WTC11 (cell line): ENCODE measurements around the gene INTS11. TPM values are rescaled to one million over a fixed set of nuclear protein-coding genes. Genes with fewer than 3 reads are reported as not detected.

Source experiments
- ATAC-seq: fragments of 200-7000 bp; cut with Tn5 transposase; 2 replicates; pipeline ENCODE4 v1.10.0; 2021; ENCODE audit warnings: mild to moderate bottlenecking, moderate library complexity
- CTCF ChIA-PET: fragments of 300-600 bp; sonication (Branson Sonifier 250); formaldehyde crosslinking; loops from one replicate; lab custom pipeline; 2021; ENCODE audit warnings: antibody characterized with exemption; lab: Charles Lee
- POLR2A ChIA-PET: fragments of 350-600 bp; sonication (Branson Sonifier 250); formaldehyde crosslinking; loops from one replicate; lab custom pipeline; 2021; ENCODE audit warnings: antibody characterized with exemption; lab: Charles Lee
- DNase-seq: peaks from one replicate; pipeline ENCODE4 v3.0.0; 2021; ENCODE audit warnings: low spot score
- H3K27ac Mint-ChIP-seq: 2 replicates; pipeline ENCODE4 v1.8.0; 2021; ENCODE audit warnings: mixed read lengths
- H3K27me3 Mint-ChIP-seq: 2 replicates; pipeline ENCODE4 v1.8.0; 2021; ENCODE audit warnings: low read depth, mild to moderate bottlenecking, moderate library complexity, mixed read lengths
- H3K36me3 Mint-ChIP-seq: 2 replicates; pipeline ENCODE4 v1.8.0; 2021; ENCODE audit warnings: mixed read lengths
- H3K4me1 Mint-ChIP-seq: 2 replicates; pipeline ENCODE4 v1.8.0; 2022; ENCODE audit warnings: mixed read lengths
- H3K4me3 Mint-ChIP-seq: 2 replicates; pipeline ENCODE4 v1.8.0; 2021; ENCODE audit warnings: mild to moderate bottlenecking, moderate library complexity, mixed read lengths
- H3K9me3 Mint-ChIP-seq: 2 replicates; pipeline ENCODE4 v1.8.0; 2021; ENCODE audit warnings: mixed read lengths
- CREB1 ChIP-seq: sonication (generic); formaldehyde crosslinking; IDR thresholded peaks from 2 replicates; pipeline ENCODE4 v1.8.0; 2023; ENCODE audit warnings: mild to moderate bottlenecking, missing genetic modification reagents
- ELF4 ChIP-seq: sonication (generic); formaldehyde crosslinking; IDR thresholded peaks from 2 replicates; pipeline ENCODE4 v1.8.1; 2022; ENCODE audit warnings: low read depth, mild to moderate bottlenecking, moderate library complexity, missing genetic modification reagents
- FOXP1 ChIP-seq: sonication (generic); formaldehyde crosslinking; IDR thresholded peaks from 2 replicates; pipeline ENCODE4 v1.8.0; 2022; ENCODE audit warnings: missing genetic modification reagents, mild to moderate bottlenecking, moderate library complexity, borderline replicate concordance
- GABPB1 ChIP-seq: sonication (generic); formaldehyde crosslinking; IDR thresholded peaks from 2 replicates; pipeline ENCODE4 v1.8.1; 2023; ENCODE audit warnings: mild to moderate bottlenecking, missing genetic modification reagents
- JUN ChIP-seq: sonication (generic); formaldehyde crosslinking; IDR thresholded peaks from 2 replicates; pipeline ENCODE4 v1.8.0; 2023; ENCODE audit warnings: mild to moderate bottlenecking, missing genetic modification reagents
- MYBL2 ChIP-seq: sonication (generic); formaldehyde crosslinking; IDR thresholded peaks from 2 replicates; pipeline ENCODE4 v1.8.1; 2023; ENCODE audit warnings: mild to moderate bottlenecking, moderate library complexity, missing genetic modification reagents
- NFE2L1 ChIP-seq: sonication (generic); formaldehyde crosslinking; IDR thresholded peaks from 2 replicates; pipeline ENCODE4 v1.8.1; 2023; ENCODE audit warnings: missing genetic modification reagents
- OVOL2 ChIP-seq: fragments of 250-450 bp; sonication (Bioruptor Pico); IDR thresholded peaks from 2 replicates; pipeline ENCODE4 v1.9.0; 2021; ENCODE audit warnings: mild to moderate bottlenecking, borderline replicate concordance
- PREB ChIP-seq: sonication (generic); formaldehyde crosslinking; IDR thresholded peaks from 2 replicates; pipeline ENCODE4 v1.8.1; 2022; ENCODE audit warnings: mild to moderate bottlenecking, missing genetic modification reagents, moderate library complexity, borderline replicate concordance
- PRRX2 ChIP-seq: fragments of 250-450 bp; sonication (Bioruptor Pico); IDR thresholded peaks from 2 replicates; pipeline ENCODE4 v1.8.0; 2021; ENCODE audit warnings: mild to moderate bottlenecking
- RORB ChIP-seq: fragments of 250-450 bp; sonication (Bioruptor Pico); IDR thresholded peaks from 2 replicates; pipeline ENCODE4 v1.9.0; 2021; ENCODE audit warnings: mild to moderate bottlenecking
- TCF7 ChIP-seq: sonication (generic); formaldehyde crosslinking; IDR thresholded peaks from 2 replicates; pipeline ENCODE4 v1.8.0; 2022; ENCODE audit warnings: mild to moderate bottlenecking, low read depth, missing genetic modification reagents, moderate library complexity
- ZBTB21 ChIP-seq: sonication (generic); formaldehyde crosslinking; IDR thresholded peaks from 2 replicates; pipeline ENCODE4 v1.8.1; 2023; ENCODE audit warnings: mild to moderate bottlenecking, missing genetic modification reagents, borderline replicate concordance
- ZNF121 ChIP-seq: sonication (generic); formaldehyde crosslinking; IDR thresholded peaks from 2 replicates; pipeline ENCODE4 v1.8.0; 2023; ENCODE audit warnings: missing genetic modification reagents
- ZNF263 ChIP-seq: sonication (generic); formaldehyde crosslinking; IDR thresholded peaks from 2 replicates; pipeline ENCODE4 v1.8.1; 2022; ENCODE audit warnings: low read depth, mild to moderate bottlenecking, moderate library complexity, missing genetic modification reagents
- ZNF396 ChIP-seq: fragments of 250-450 bp; sonication (Bioruptor Pico); IDR thresholded peaks from 2 replicates; pipeline ENCODE4 v1.8.0; 2021; ENCODE audit warnings: mild to moderate bottlenecking, moderate library complexity, borderline replicate concordance
- total RNA-seq: library from RNA; stranded (reverse); gene quantifications from 3 replicates; pipeline ENCODE4 v1.2.3, GENCODE V29; 2021
- TF ChIP-seq, protein P1 (sequence below): sonication (generic); formaldehyde crosslinking; IDR thresholded peaks from 2 replicates; pipeline ENCODE4 v1.8.0; 2022; ENCODE audit warnings: missing genetic modification reagents
- TF ChIP-seq, protein P2 (sequence below): fragments of 250-450 bp; sonication (Bioruptor Pico); IDR thresholded peaks from 2 replicates; pipeline ENCODE4 v1.9.0; 2021; ENCODE audit warnings: mild to moderate bottlenecking

The INTS11 gene
- total RNA-seq, 1 experiment from 2014 or later = 170 TPM

GRCh38 chr1:1332774-1333480 lies 8.5 kb upstream of the INTS11 start:
- no peaks in the 10 kb centered on the region for H3K4me1 Mint-ChIP-seq
- no peak for ATAC-seq
- TF ChIP-seq ZNF396 (CRISPR knock-in tag) (no peak), FOXP1 (CRISPR knock-in tag) (0 out of 2 replicates have a peak, but pooled peaks have one; percentile 13), MYBL2 (CRISPR knock-in tag) (0 out of 2 replicates have a peak, but pooled peaks have one; percentile 10), NFE2L1 (CRISPR knock-in tag) (no peak)
- no peaks in the 10 kb centered on the region for H3K36me3 Mint-ChIP-seq
- H3K27ac Mint-ChIP-seq = no peak overlapping the region
- no peaks in the 10 kb centered on the region for H3K27me3 Mint-ChIP-seq
- ChIA-PET POLR2A (interaction anchor here (2.0 kb wide), 1 partner anchor 17 kb away, joined by 5 read pairs; no protein-coding TSS in a partner anchor), CTCF (interaction anchor here (0.7 kb wide), 1 partner anchor 33 kb away, joined by 4 read pairs; no protein-coding TSS in a partner anchor)
- H3K4me3 Mint-ChIP-seq = no peak overlapping the region
- DNase-seq = no peak
- H3K9me3 Mint-ChIP-seq = peaks cover 4% of the 10 kb centered on the region

DNA sequence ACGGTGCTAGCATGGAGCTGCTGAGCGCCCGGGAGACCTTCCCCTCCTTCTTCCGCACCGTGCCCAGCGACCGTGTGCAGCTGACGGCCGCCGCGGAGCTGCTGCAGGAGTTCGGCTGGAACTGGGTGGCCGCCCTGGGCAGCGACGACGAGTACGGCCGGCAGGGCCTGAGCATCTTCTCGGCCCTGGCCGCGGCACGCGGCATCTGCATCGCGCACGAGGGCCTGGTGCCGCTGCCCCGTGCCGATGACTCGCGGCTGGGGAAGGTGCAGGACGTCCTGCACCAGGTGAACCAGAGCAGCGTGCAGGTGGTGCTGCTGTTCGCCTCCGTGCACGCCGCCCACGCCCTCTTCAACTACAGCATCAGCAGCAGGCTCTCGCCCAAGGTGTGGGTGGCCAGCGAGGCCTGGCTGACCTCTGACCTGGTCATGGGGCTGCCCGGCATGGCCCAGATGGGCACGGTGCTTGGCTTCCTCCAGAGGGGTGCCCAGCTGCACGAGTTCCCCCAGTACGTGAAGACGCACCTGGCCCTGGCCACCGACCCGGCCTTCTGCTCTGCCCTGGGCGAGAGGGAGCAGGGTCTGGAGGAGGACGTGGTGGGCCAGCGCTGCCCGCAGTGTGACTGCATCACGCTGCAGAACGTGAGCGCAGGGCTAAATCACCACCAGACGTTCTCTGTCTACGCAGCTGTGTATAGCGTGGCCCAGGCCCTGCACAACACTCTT lies 7.7 kb upstream of the INTS11 start:
- ChIA-PET POLR2A (interaction anchor here (0.5 to 2.0 kb wide), 3 partner anchors 11 to 193 kb away, joined by 3 to 5 read pairs (median 4); no protein-coding TSS in a partner anchor), CTCF (interaction anchor here (1.0 kb wide), 1 partner anchor 42 kb away, joined by 3 read pairs; no protein-coding TSS in a partner anchor)
- Mint-ChIP-seq H3K27ac (no peak overlapping the region), H3K9me3 (peaks cover 4% of the 10 kb centered on the region), H3K4me3 (no peak overlapping the region), H3K36me3 (no peaks in the 10 kb centered on the region), H3K27me3 (no peaks in the 10 kb centered on the region), H3K4me1 (no peaks in the 10 kb centered on the region)
- TF ChIP-seq ZNF263 (CRISPR knock-in tag) (no peak), TCF7 (CRISPR knock-in tag) (no peak), CREB1 (CRISPR knock-in tag) (no peak), RORB (CRISPR knock-in tag) (no peak), ZNF121 (no peak), GABPB1 (CRISPR knock-in tag) (no peak), JUN (CRISPR knock-in tag) (no peak)
- ATAC-seq (no peak), DNase-seq (no peak)

DNA sequence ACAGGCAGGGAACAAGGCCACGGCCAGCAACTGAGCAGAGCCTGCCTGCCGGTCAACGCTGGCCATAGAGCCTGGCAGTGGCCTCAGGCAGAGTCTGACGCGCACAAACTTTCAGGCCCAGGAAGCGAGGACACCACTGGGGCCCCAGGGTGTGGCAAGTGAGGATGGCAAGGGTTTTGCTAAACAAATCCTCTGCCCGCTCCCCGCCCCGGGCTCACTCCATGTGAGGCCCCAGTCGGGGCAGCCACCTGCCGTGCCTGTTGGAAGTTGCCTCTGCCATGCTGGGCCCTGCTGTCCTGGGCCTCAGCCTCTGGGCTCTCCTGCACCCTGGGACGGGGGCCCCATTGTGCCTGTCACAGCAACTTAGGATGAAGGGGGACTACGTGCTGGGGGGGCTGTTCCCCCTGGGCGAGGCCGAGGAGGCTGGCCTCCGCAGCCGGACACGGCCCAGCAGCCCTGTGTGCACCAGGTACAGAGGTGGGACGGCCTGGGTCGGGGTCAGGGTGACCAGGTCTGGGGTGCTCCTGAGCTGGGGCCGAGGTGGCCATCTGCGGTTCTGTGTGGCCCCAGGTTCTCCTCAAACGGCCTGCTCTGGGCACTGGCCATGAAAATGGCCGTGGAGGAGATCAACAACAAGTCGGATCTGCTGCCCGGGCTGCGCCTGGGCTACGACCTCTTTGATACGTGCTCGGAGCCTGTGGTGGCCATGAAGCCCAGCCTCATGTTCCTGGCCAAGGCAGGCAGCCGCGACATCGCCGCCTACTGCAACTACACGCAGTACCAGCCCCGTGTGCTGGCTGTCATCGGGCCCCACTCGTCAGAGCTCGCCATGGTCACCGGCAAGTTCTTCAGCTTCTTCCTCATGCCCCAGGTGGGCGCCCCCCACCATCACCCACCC lies 6.9 kb upstream of the INTS11 start, which contains the start of gene TAS1R3:
TAS1R3 (plus strand) TSS at position 213 of the 898 bp plus-strand sequence; CDS start at position 279, 66 bp downstream.
- no peak for ATAC-seq
- CTCF ChIA-PET = interaction anchor here (1.0 kb wide), 1 partner anchor 41 kb away, joined by 3 read pairs; no protein-coding TSS in a partner anchor
- H3K4me3 Mint-ChIP-seq = no peak within 1 kb of the TSS
- no peak for DNase-seq
- no peaks in the 10 kb centered on the region for H3K27me3 Mint-ChIP-seq
- no peaks in the 10 kb centered on the region for H3K36me3 Mint-ChIP-seq
- no peak within 1 kb of the TSS; the same call in 1 of the 2 replicates for H3K27ac Mint-ChIP-seq
- POLR2A ChIA-PET = interaction anchor here (0.5 to 2.0 kb wide), 4 partner anchors 12 to 276 kb away, joined by 3 to 5 read pairs (median 4); no protein-coding TSS in a partner anchor
- H3K9me3 Mint-ChIP-seq = peaks cover 4% of the 10 kb centered on the region
- H3K4me1 Mint-ChIP-seq = no peaks in the 10 kb centered on the region
- TF ChIP-seq ELF4 (no peak), OVOL2 (CRISPR knock-in tag) (no peak), PREB (CRISPR knock-in tag) (no peak), ZNF396 (CRISPR knock-in tag) (no peak), GABPB1 (CRISPR knock-in tag) (no peak), ZBTB21 (CRISPR knock-in tag) (no peak), PRRX2 (CRISPR knock-in tag) (no peak)
- TF ChIP-seq, protein P1, sequence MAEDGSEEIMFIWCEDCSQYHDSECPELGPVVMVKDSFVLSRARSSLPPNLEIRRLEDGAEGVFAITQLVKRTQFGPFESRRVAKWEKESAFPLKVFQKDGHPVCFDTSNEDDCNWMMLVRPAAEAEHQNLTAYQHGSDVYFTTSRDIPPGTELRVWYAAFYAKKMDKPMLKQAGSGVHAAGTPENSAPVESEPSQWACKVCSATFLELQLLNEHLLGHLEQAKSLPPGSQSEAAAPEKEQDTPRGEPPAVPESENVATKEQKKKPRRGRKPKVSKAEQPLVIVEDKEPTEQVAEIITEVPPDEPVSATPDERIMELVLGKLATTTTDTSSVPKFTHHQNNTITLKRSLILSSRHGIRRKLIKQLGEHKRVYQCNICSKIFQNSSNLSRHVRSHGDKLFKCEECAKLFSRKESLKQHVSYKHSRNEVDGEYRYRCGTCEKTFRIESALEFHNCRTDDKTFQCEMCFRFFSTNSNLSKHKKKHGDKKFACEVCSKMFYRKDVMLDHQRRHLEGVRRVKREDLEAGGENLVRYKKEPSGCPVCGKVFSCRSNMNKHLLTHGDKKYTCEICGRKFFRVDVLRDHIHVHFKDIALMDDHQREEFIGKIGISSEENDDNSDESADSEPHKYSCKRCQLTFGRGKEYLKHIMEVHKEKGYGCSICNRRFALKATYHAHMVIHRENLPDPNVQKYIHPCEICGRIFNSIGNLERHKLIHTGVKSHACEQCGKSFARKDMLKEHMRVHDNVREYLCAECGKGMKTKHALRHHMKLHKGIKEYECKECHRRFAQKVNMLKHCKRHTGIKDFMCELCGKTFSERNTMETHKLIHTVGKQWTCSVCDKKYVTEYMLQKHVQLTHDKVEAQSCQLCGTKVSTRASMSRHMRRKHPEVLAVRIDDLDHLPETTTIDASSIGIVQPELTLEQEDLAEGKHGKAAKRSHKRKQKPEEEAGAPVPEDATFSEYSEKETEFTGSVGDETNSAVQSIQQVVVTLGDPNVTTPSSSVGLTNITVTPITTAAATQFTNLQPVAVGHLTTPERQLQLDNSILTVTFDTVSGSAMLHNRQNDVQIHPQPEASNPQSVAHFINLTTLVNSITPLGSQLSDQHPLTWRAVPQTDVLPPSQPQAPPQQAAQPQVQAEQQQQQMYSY (CRISPR knock-in tag) = no peak
- TF ChIP-seq, protein P2, sequence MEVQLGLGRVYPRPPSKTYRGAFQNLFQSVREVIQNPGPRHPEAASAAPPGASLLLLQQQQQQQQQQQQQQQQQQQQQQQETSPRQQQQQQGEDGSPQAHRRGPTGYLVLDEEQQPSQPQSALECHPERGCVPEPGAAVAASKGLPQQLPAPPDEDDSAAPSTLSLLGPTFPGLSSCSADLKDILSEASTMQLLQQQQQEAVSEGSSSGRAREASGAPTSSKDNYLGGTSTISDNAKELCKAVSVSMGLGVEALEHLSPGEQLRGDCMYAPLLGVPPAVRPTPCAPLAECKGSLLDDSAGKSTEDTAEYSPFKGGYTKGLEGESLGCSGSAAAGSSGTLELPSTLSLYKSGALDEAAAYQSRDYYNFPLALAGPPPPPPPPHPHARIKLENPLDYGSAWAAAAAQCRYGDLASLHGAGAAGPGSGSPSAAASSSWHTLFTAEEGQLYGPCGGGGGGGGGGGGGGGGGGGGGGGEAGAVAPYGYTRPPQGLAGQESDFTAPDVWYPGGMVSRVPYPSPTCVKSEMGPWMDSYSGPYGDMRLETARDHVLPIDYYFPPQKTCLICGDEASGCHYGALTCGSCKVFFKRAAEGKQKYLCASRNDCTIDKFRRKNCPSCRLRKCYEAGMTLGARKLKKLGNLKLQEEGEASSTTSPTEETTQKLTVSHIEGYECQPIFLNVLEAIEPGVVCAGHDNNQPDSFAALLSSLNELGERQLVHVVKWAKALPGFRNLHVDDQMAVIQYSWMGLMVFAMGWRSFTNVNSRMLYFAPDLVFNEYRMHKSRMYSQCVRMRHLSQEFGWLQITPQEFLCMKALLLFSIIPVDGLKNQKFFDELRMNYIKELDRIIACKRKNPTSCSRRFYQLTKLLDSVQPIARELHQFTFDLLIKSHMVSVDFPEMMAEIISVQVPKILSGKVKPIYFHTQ (CRISPR knock-in tag) = no peak
